ENCODE data around the gene TRIM26. TPM values are rescaled to one million over a fixed set of nuclear protein-coding genes. Genes with fewer than 3 reads are reported as not detected.

Gene TRIM26
- total and polyA plus RNA-seq, 2 of the 13 experiments (the other 11 are each of a cell fraction or from before 2014, with no cell fraction given): 27.1 to 38.7 TPM

DNA sequence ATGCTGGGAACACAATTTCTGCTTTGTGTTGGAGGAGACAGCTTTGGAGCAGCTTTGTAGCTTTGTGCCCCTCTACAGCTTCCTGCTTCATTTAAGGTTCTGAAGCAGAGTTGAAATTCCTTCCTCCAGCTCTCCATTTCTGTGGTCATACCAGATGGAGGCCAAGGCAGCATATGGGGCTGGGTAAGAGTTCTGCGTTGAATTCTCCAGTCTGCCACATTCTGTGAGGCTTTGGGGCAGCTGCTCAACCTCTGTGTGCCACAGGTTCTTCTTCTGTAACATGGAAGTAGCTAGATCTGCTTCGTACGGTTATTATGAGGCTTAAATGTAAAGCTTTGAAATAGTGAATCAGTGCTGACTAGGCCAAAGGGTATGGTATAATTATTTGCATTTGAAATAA is 2.9 kb upstream of the TRIM26 start:
- no peak for TF ChIP-seq RFXAP (CRISPR knock-in tag; IDR thresholded peaks at IDR 0.05; ENCODE audit: borderline replicate concordance)
- TF ChIP-seq, protein P1, sequence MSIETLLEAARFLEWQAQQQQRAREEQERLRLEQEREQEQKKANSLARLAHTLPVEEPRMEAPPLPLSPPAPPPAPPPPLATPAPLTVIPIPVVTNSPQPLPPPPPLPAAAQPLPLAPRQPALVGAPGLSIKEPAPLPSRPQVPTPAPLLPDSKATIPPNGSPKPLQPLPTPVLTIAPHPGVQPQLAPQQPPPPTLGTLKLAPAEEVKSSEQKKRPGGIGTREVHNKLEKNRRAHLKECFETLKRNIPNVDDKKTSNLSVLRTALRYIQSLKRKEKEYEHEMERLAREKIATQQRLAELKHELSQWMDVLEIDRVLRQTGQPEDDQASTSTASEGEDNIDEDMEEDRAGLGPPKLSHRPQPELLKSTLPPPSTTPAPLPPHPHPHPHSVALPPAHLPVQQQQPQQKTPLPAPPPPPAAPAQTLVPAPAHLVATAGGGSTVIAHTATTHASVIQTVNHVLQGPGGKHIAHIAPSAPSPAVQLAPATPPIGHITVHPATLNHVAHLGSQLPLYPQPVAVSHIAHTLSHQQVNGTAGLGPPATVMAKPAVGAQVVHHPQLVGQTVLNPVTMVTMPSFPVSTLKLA (IDR thresholded peaks at IDR 0.05): no peak
- TF ChIP-seq, protein P2, sequence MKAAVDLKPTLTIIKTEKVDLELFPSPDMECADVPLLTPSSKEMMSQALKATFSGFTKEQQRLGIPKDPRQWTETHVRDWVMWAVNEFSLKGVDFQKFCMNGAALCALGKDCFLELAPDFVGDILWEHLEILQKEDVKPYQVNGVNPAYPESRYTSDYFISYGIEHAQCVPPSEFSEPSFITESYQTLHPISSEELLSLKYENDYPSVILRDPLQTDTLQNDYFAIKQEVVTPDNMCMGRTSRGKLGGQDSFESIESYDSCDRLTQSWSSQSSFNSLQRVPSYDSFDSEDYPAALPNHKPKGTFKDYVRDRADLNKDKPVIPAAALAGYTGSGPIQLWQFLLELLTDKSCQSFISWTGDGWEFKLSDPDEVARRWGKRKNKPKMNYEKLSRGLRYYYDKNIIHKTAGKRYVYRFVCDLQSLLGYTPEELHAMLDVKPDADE (CRISPR knock-in tag; IDR thresholded peaks at IDR 0.05): no peak
- TF ChIP-seq, protein P3, sequence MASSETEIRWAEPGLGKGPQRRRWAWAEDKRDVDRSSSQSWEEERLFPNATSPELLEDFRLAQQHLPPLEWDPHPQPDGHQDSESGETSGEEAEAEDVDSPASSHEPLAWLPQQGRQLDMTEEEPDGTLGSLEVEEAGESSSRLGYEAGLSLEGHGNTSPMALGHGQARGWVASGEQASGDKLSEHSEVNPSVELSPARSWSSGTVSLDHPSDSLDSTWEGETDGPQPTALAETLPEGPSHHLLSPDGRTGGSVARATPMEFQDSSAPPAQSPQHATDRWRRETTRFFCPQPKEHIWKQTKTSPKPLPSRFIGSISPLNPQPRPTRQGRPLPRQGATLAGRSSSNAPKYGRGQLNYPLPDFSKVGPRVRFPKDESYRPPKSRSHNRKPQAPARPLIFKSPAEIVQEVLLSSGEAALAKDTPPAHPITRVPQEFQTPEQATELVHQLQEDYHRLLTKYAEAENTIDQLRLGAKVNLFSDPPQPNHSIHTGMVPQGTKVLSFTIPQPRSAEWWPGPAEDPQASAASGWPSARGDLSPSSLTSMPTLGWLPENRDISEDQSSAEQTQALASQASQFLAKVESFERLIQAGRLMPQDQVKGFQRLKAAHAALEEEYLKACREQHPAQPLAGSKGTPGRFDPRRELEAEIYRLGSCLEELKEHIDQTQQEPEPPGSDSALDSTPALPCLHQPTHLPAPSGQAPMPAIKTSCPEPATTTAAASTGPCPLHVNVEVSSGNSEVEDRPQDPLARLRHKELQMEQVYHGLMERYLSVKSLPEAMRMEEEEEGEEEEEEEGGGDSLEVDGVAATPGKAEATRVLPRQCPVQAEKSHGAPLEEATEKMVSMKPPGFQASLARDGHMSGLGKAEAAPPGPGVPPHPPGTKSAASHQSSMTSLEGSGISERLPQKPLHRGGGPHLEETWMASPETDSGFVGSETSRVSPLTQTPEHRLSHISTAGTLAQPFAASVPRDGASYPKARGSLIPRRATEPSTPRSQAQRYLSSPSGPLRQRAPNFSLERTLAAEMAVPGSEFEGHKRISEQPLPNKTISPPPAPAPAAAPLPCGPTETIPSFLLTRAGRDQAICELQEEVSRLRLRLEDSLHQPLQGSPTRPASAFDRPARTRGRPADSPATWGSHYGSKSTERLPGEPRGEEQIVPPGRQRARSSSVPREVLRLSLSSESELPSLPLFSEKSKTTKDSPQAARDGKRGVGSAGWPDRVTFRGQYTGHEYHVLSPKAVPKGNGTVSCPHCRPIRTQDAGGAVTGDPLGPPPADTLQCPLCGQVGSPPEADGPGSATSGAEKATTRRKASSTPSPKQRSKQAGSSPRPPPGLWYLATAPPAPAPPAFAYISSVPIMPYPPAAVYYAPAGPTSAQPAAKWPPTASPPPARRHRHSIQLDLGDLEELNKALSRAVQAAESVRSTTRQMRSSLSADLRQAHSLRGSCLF (CRISPR knock-in tag; IDR thresholded peaks at IDR 0.05; ENCODE audit: borderline replicate concordance): no peak
- no peak for TF ChIP-seq GATA4 (IDR thresholded peaks at IDR 0.05; ENCODE audit: borderline replicate concordance, low read depth)
- no peak for TF ChIP-seq ZNF180 (CRISPR knock-in tag; IDR thresholded peaks at IDR 0.05; ENCODE audit: borderline replicate concordance, low read depth)
- no peak for FAIRE-seq
- no TSS peak for BruUV-seq (replicated peaks)
- WGBS (ENCODE audit: low lambda C conversion rate): 59% methylated on average over 3 of the region's 3 CpGs
- in situ Hi-C loops (cut with HindIII; ENCODE audit: extremely low pct_ligation_motif_present, low pct_unique_long_range_greater_than_20kb): no loop called here
- Histone ChIP-seq H3K4me2 (ENCODE audit: low read depth, low read length) (no peak overlapping the region), H3K4me1 (ENCODE audit: insufficient read depth, low read length) (peaks cover 35% of the 10 kb centered on the region), H4K20me1 (ENCODE audit: insufficient read depth, low read length) (no peaks in the 10 kb centered on the region), H3K4me3 (replicated peaks in 1 of 3; ENCODE audit: insufficient read depth in 1 of 3, low read depth in 2 of 3, low read length in 3 of 3) (no peak overlapping the region), H3K27me3 (ENCODE audit: control insufficient read depth in 1 of 2, insufficient read depth in 2 of 2, low read length in 2 of 2) (peaks cover 0 to 2% of the 10 kb centered on the region in 2 experiments; a peak in 1 of 5 replicates), H3K9ac (ENCODE audit: insufficient read depth, low read depth, low read length) (no peak overlapping the region), H3K36me3 (replicated peaks in 1 of 2; ENCODE audit: control insufficient read depth in 1 of 2, insufficient read depth in 2 of 2, low read length in 2 of 2) (no peaks in the 10 kb centered on the region), H2AFZ (ENCODE audit: low read length) (no peak overlapping the region), H3K27ac (ENCODE audit: extremely low read length, insufficient read depth, low read length) (no peak overlapping the region), H3K9me3 (ENCODE audit: low read length) (no peaks in the 10 kb centered on the region), H3K79me2 (ENCODE audit: insufficient read depth, low read length) (peaks cover 23% of the 10 kb centered on the region)
- no peak for DNase-seq (ENCODE audit: low spot score)
- CTCF ChIA-PET (ENCODE audit: low intra/inter-chr PET ratio, low total read pairs): no interaction called here
- POLR2A ChIA-PET: interaction anchor here (6.8 kb wide), 1 partner anchor 10 kb away, joined by 22 read pairs; no protein-coding TSS in a partner anchor
- ATAC-seq: no peak
- intact Hi-C loops (cut with micrococcal nuclease; ENCODE audit: unreplicated experiment): no loop called here
